ENCODE measurements around the gene XPNPEP3. TPM values are rescaled to one million over a fixed set of nuclear protein-coding genes. Genes with fewer than 3 reads are reported as not detected.
A peak's percentile ranks its signal among the peaks of the same experiment; 100 is the strongest.

The XPNPEP3 gene
- 23.5 TPM for polyA plus RNA-seq (2012; ENCODE audit: insufficient read depth, insufficient read length, low read depth)

DNA sequence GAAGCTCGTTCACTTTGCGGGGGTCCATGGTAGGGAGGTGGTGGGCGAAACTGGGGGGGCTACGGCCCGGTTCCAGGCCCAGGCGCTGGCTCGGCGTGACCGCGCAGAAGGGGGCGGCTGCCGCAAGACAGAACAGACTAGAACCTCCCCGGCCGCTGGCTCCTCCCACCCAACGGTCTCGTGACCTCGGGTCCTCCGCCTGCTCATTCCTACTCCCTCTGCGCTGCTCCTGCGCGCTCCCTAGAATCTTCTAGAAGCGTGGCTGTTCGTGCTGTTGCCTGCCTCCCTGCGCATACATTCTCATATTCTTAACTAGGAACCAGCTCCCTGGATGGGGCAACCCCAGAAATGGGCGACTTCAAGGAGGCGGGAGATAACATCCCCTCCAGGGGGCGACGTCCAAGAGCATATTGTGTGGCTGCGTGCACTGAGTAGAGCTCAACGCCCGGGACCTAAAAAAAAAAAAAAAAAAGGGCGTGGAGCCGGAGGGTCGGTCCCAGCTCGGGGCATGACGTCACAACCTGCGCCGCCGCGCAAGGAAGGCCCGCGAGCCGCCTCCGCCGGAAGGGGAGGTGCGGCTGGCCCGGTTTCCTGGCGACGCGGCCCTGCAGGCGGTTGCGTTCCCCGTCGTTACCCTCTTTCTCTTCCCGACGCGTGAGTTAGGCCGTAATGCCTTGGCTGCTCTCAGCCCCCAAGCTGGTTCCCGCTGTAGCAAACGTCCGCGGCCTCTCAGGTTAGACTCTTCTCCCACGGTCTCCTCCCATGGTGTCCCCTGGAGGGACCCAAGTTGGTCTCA, at the start of gene XPNPEP3, which contains the start of gene ST13:
XPNPEP3 (plus strand) TSS at position 636 of the 796 bp plus-strand sequence; CDS start at position 670, 34 bp downstream.
ST13 (minus strand) TSS at position 127 of the 796 bp plus-strand sequence; CDS start at position 28, 99 bp downstream.
- peak; percentile 97 for DNase-seq
- TF ChIP-seq, protein P1, sequence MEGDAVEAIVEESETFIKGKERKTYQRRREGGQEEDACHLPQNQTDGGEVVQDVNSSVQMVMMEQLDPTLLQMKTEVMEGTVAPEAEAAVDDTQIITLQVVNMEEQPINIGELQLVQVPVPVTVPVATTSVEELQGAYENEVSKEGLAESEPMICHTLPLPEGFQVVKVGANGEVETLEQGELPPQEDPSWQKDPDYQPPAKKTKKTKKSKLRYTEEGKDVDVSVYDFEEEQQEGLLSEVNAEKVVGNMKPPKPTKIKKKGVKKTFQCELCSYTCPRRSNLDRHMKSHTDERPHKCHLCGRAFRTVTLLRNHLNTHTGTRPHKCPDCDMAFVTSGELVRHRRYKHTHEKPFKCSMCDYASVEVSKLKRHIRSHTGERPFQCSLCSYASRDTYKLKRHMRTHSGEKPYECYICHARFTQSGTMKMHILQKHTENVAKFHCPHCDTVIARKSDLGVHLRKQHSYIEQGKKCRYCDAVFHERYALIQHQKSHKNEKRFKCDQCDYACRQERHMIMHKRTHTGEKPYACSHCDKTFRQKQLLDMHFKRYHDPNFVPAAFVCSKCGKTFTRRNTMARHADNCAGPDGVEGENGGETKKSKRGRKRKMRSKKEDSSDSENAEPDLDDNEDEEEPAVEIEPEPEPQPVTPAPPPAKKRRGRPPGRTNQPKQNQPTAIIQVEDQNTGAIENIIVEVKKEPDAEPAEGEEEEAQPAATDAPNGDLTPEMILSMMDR (IDR thresholded peaks at IDR 0.05; ENCODE audit: low read depth, low read length) = peak; percentile 44
- Histone ChIP-seq H3K4me3 (ENCODE audit: low read depth, low read length) (peak within 1 kb of the TSS; percentile 99), H3K4me1 (peaks cover 3% of the 10 kb centered on the region; the same call in 1 of the 2 replicates), H3K27me3 (no peaks in the 10 kb centered on the region), H3K9me3 (no peaks in the 10 kb centered on the region), H3K36me3 (peaks cover 17% of the 10 kb centered on the region)

DNA sequence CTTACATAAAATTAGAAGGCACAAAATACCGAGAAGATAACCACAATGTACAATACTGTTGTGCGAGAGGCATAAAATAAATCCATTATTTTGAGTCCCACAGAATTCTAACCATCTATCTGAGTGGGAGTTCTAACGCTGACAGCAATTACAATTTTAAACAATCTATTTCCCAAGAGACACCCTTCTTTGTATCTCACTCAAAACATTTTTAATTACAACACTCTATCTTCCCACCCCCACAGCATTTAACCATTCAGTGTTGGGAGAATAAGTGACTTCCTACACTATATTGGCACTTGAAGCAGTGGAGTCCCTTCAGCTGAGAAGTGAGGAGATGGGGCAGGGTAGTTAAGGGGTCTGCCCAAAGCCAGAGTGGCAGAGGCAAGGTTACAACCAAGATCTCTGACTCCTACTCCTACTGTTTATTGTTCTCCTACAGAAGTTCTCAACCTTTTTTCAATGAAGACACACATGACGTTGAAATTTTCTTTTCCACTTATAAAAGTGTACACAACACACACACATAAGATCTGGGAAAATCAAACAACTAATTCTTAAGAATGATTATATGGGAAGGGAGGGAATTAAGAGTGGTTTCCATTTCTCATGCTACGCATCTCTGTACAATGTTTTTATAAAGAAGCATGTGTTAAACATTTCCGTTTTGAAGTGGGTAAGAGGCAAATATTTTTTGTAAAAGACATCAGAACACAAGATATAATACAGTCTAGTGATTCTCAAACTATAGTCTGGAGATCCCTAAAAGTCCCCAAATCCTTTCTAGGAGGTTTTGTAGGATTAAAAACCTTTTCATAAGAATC, 48.7 kb upstream of the XPNPEP3 start:
- DNase-seq = no peak
- H3K4me1 ChIP-seq = no peaks in the 10 kb centered on the region
- H3K36me3 ChIP-seq = peaks cover 2% of the 10 kb centered on the region
- no peaks in the 10 kb centered on the region for H3K27me3 ChIP-seq
- H3K9me3 ChIP-seq = no peaks in the 10 kb centered on the region
- TF ChIP-seq, protein P1 (IDR thresholded peaks at IDR 0.05; ENCODE audit: low read depth, low read length) = no peak
- no peak overlapping the region for H3K4me3 ChIP-seq (ENCODE audit: low read depth, low read length)

DNA sequence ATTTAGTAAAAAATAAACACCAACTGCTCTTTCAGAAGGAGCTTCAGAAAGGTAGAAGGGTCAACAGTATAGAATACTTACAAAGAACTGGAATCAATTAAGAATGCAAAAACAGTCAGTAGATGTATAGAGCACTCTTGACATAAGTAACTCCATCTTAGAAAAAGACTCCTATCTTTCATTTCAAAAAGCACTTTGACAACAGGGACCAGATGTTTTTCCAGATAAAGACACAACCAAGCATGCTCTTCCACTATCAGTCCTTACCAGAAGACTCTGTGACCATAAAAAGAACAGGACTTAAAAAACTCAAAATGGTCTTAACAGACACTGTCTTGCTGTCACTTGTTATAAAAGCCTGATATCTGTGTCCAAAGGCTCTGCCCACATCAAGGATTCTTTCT, 43.0 kb upstream of the XPNPEP3 start:
- no peaks in the 10 kb centered on the region for H3K9me3 ChIP-seq
- TF ChIP-seq, protein P1 (IDR thresholded peaks at IDR 0.05; ENCODE audit: low read depth, low read length) = no peak
- no peak for DNase-seq
- no peaks in the 10 kb centered on the region for H3K27me3 ChIP-seq
- no peak overlapping the region for H3K4me3 ChIP-seq (ENCODE audit: low read depth, low read length)
- no peaks in the 10 kb centered on the region for H3K4me1 ChIP-seq
- peaks cover 2% of the 10 kb centered on the region; the same call in 1 of the 2 replicates for H3K36me3 ChIP-seq

DNA sequence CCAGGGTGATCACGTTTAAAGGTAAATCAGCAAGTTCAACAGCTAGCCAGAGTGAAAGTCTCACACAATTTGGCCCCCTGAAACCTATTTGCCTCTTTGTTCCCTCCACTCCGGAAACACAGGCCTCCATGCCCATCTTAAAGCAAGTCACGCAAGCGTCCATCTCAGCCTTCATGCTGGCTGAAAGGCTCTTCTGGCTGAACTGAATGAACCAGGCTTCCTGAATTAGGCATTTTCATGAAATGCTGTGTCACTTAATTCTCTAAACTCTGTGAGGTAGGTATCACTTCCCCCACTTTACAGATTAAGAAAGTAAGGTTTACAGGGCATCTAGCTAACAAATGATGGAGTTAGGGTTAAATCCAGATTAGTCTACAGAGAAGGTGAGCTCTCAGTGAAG, 39.2 kb upstream of the XPNPEP3 start:
- Histone ChIP-seq H3K9me3 (no peaks in the 10 kb centered on the region), H3K4me3 (ENCODE audit: low read depth, low read length) (peak overlapping the region; percentile 100), H3K36me3 (no peaks in the 10 kb centered on the region; the same call in 1 of the 2 replicates), H3K4me1 (no peaks in the 10 kb centered on the region), H3K27me3 (no peaks in the 10 kb centered on the region)
- no peak for DNase-seq
- TF ChIP-seq, protein P1 (IDR thresholded peaks at IDR 0.05; ENCODE audit: low read depth, low read length) = no peak

DNA sequence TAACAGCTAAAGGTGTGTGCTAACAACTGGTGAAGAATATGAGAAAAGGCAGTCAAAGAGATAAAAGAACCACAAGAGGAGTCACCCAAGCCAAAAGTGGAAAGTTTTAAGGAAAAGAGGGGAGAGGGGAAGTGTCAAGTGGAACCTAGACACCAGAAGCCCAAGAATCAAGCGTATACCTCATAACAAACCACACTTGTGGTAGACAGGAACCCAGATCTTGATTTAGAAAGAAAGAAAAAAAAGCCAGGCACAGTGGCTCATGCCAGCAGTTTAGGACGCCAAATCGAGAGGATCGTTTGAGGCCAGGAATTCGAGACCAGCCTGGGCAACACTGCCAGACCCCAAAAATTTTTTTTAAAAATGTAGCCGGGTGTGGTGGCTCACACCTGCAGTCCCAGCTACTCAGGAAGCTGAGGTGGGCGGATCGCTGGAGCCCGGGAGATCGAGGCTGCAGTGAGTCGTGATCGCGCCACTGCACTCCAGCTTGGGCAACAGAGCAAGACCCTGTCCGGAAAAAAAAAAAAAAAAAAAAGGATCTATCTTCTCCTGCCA, 38.7 kb upstream of the XPNPEP3 start:
- Histone ChIP-seq H3K36me3 (no peaks in the 10 kb centered on the region; the same call in 1 of the 2 replicates), H3K4me1 (no peaks in the 10 kb centered on the region), H3K4me3 (ENCODE audit: low read depth, low read length) (peak overlapping the region; percentile 100), H3K9me3 (no peaks in the 10 kb centered on the region), H3K27me3 (no peaks in the 10 kb centered on the region)
- DNase-seq = no peak
- TF ChIP-seq, protein P1 (IDR thresholded peaks at IDR 0.05; ENCODE audit: low read depth, low read length) = no peak
